IMR-90 (cell line): ENCODE measurements around the gene C21orf91. TPM values are rescaled to one million over a fixed set of nuclear protein-coding genes. Genes with fewer than 3 reads are reported as not detected.

Experiments used
- ATAC-seq: fragments of 200-7000 bp; cut with Tn5 transposase; 2 replicates; pipeline ENCODE4 v1.9.1; 2020; ENCODE audit warnings: low read depth, mild to moderate bottlenecking, moderate library complexity
- BruUV-seq: library from RNA; stranded (reverse); fragments of 400-500 nt; replicated peaks from 2 replicates; lab custom pipeline; 2021; lab: Mats Ljungman, UMichigan
- CTCF ChIA-PET: fragments of 300-600 bp; formaldehyde crosslinking; extraction: SDS; loops from one replicate; lab custom pipeline; 2021; ENCODE audit warnings: antibody characterized with exemption; lab: Yijun Ruan, JAX
- POLR2A ChIA-PET: fragments of 300-600 bp; sonication (Branson Sonifier 250); formaldehyde crosslinking; loops from one replicate; lab custom pipeline; 2022; ENCODE audit warnings: antibody characterized with exemption; ENCODE audit not compliant: unreplicated experiment; lab: Charles Lee
- DNase-seq: peaks from one replicate; pipeline ENCODE4 v3.0.0; 2013
- H2AFZ ChIP-seq: replicated peaks from 2 replicates; pipeline ENCODE3; 2013; ENCODE audit warnings: low read length, mild to moderate bottlenecking; ENCODE audit not compliant: poor library complexity
- H2AK5ac ChIP-seq: 2 replicates; pipeline ENCODE4 v1.6.1; 2013; ENCODE audit warnings: low read depth, low read length, inconsistent platforms
- H2AK9ac ChIP-seq: replicated peaks from 2 replicates; pipeline ENCODE3; 2013; ENCODE audit warnings: mild to moderate bottlenecking, low read depth, low read length, moderate library complexity; ENCODE audit not compliant: poor library complexity
- H2BK120ac ChIP-seq: 2 replicates; pipeline ENCODE4 v1.6.1; 2013; ENCODE audit warnings: low read depth, low read length, inconsistent platforms
- H2BK15ac ChIP-seq: 3 replicates; pipeline ENCODE4 v1.6.1; 2013; ENCODE audit warnings: low read depth, low read length, inconsistent platforms
- H2BK20ac ChIP-seq: 2 replicates; pipeline ENCODE4 v1.6.1; 2013; ENCODE audit warnings: low read depth, mild to moderate bottlenecking, inconsistent platforms, low read length, moderate library complexity
- H2BK5ac ChIP-seq: 2 replicates; pipeline ENCODE4 v1.6.1; 2013; ENCODE audit warnings: mild to moderate bottlenecking, low read depth, low read length, inconsistent platforms; ENCODE audit not compliant: poor library complexity, severe bottlenecking
- H3K14ac ChIP-seq: replicated peaks from 2 replicates; pipeline ENCODE4 v1.6.1; 2013; ENCODE audit warnings: low read depth, low read length, inconsistent platforms
- H3K18ac ChIP-seq: 2 replicates; pipeline ENCODE4 v1.6.1; 2013; ENCODE audit warnings: low read depth, low read length, control low read depth
- H3K23ac ChIP-seq: 2 replicates; pipeline ENCODE4 v1.6.1; 2013; ENCODE audit warnings: low read depth, low read length, inconsistent platforms
- H3K27ac ChIP-seq: 2 replicates; pipeline ENCODE4 v1.5.1; 2013; ENCODE audit warnings: mild to moderate bottlenecking, control low read depth, low read length; ENCODE audit not compliant: insufficient read depth
- H3K27me3 ChIP-seq: 2 replicates; pipeline ENCODE4 v1.6.1; 2013; ENCODE audit warnings: low read length; ENCODE audit not compliant: control insufficient read depth, insufficient read depth
- H3K36me3 ChIP-seq: 2 replicates; pipeline ENCODE4 v1.6.1; 2013; ENCODE audit warnings: low read length, mixed read lengths; ENCODE audit not compliant: control insufficient read depth, insufficient read depth
- H3K4ac ChIP-seq: 2 replicates; pipeline ENCODE4 v1.6.1; 2013; ENCODE audit warnings: low read depth, low read length, inconsistent platforms
- H3K4me1 ChIP-seq: 2 replicates; pipeline ENCODE4 v1.6.1; 2013; ENCODE audit warnings: low read length, mixed read lengths; ENCODE audit not compliant: control insufficient read depth, insufficient read depth
- H3K4me2 ChIP-seq: 2 replicates; pipeline ENCODE4 v1.6.1; 2013; ENCODE audit warnings: low read depth, mild to moderate bottlenecking, control low read depth, low read length, moderate library complexity
- H3K4me3 ChIP-seq: 2 replicates; pipeline ENCODE4 v1.5.1; 2013; ENCODE audit warnings: low read depth, mild to moderate bottlenecking, control low read depth, low read length, moderate library complexity; ENCODE audit not compliant: insufficient read depth
- H3K56ac ChIP-seq: 2 replicates; pipeline ENCODE4 v1.6.1; 2013; ENCODE audit warnings: low read length, inconsistent platforms; ENCODE audit not compliant: insufficient read depth; ENCODE audit errors: extremely low read depth
- H3K79me1 ChIP-seq, 2 experiments: 2 replicates each; pipeline ENCODE4 v1.6.1; 2013; ENCODE audit warnings: low read length in 2 of 2, inconsistent platforms in 1 of 2, low read depth in 1 of 2
- H3K9ac ChIP-seq: 2 replicates; pipeline ENCODE4 v1.6.1; 2013; ENCODE audit warnings: low read depth, low read length, control low read depth
- H3K9me1 ChIP-seq: 2 replicates; pipeline ENCODE4 v1.6.1; 2013; ENCODE audit warnings: low read length, inconsistent platforms; ENCODE audit not compliant: insufficient read depth
- H3K9me3 ChIP-seq: 2 replicates; pipeline ENCODE4 v1.6.1; 2013; ENCODE audit warnings: low read length; ENCODE audit not compliant: control insufficient read depth, insufficient read depth
- H4K20me1 ChIP-seq: 2 replicates; pipeline ENCODE4 v1.6.1; 2013; ENCODE audit warnings: low read length, inconsistent platforms; ENCODE audit not compliant: insufficient read depth
- H4K5ac ChIP-seq: 2 replicates; pipeline ENCODE4 v1.6.1; 2013; ENCODE audit warnings: mild to moderate bottlenecking, low read depth, low read length, control low read depth
- H4K8ac ChIP-seq, 2 experiments: 2 replicates each; pipeline ENCODE4 v1.6.1; 2013; ENCODE audit warnings: low read depth in 2 of 2, low read length in 2 of 2, control low read depth in 1 of 2, inconsistent platforms in 1 of 2
- H4K91ac ChIP-seq: 2 replicates; pipeline ENCODE4 v1.6.1; 2013; ENCODE audit warnings: low read depth, low read length, inconsistent platforms; ENCODE audit not compliant: insufficient read depth
- BHLHE40 ChIP-seq: fragments of 150-350 bp; IDR thresholded peaks from 2 replicates; pipeline ENCODE4 v1.6.1; 2016; ENCODE audit warnings: mild to moderate bottlenecking, low read depth, low read length
- CEBPB ChIP-seq: IDR thresholded peaks from 2 replicates; pipeline ENCODE4 v1.6.1; 2012; ENCODE audit warnings: low read depth, low read length, improper control_type of control experiment
- CHD1 ChIP-seq: IDR thresholded peaks from 2 replicates; pipeline ENCODE4 v1.6.1; 2012; ENCODE audit warnings: low read depth, low read length, improper control_type of control experiment
- FOS ChIP-seq: fragments of 150-350 bp; IDR thresholded peaks from 2 replicates; pipeline ENCODE4 v1.6.1; 2016; ENCODE audit warnings: low read depth, low read length
- MAFK ChIP-seq: IDR thresholded peaks from 2 replicates; pipeline ENCODE4 v1.6.1; 2012; ENCODE audit warnings: low read depth, low read length, improper control_type of control experiment
- MAZ ChIP-seq: IDR thresholded peaks from 2 replicates; pipeline ENCODE4 v1.6.1; 2012; ENCODE audit warnings: low read depth, mild to moderate bottlenecking, low read length, improper control_type of control experiment, moderate library complexity, borderline replicate concordance
- MXI1 ChIP-seq: IDR thresholded peaks from 2 replicates; pipeline ENCODE4 v1.6.1; 2012; ENCODE audit warnings: low read depth, mild to moderate bottlenecking, low read length, moderate library complexity, borderline replicate concordance
- NFE2L2 ChIP-seq: fragments of 150-350 bp; IDR thresholded peaks from 2 replicates; pipeline ENCODE4 v1.6.1; 2016; ENCODE audit warnings: low read depth, mild to moderate bottlenecking, low read length
- RAD21 ChIP-seq: IDR thresholded peaks from 2 replicates; pipeline ENCODE4 v1.6.1; 2012; ENCODE audit warnings: low read length, improper control_type of control experiment
- RCOR1 ChIP-seq: IDR thresholded peaks from 2 replicates; pipeline ENCODE4 v1.6.1; 2012; ENCODE audit warnings: mild to moderate bottlenecking, low read length, improper control_type of control experiment; ENCODE audit not compliant: insufficient replicate concordance
- RFX5 ChIP-seq: IDR thresholded peaks from 2 replicates; pipeline ENCODE4 v1.8.0; 2012; ENCODE audit warnings: low read depth, mild to moderate bottlenecking, low read length, moderate library complexity
- SMC3 ChIP-seq: fragments of 150-350 bp; IDR thresholded peaks from 2 replicates; pipeline ENCODE4 v1.6.1; 2016; ENCODE audit warnings: low read depth, mild to moderate bottlenecking, antibody characterized with exemption, low read length, moderate library complexity
- WGBS, 2 experiments: methylation state at CpG; one replicate each; pipeline versions ENCODE4 v1.1.5 to v1.1.7; 2013; ENCODE audit warnings: missing lambda C conversion rate in 2 of 2; ENCODE audit not compliant: insufficient read length in 1 of 2; ENCODE audit errors: extremely low coverage in 2 of 2; 5-methylcytosine and 5-hydroxymethylcytosine counted together
- dilution Hi-C: fragments of 300-500 bp; cut with HindIII; formaldehyde crosslinking; loops from one replicate; pipeline ENCODE4 v1.14.3; 2018; ENCODE audit warnings: low sequenced_read_pairs; ENCODE audit not compliant: unreplicated experiment
- in situ Hi-C: fragments of 300-500 bp; cut with MboI; formaldehyde crosslinking; loops from 3 replicates; pipeline ENCODE4 v1.14.3; 2019; ENCODE audit warnings: low sequenced_read_pairs, inconsistent platforms, mixed read lengths
- intact Hi-C: fragments of 100-400 bp; cut with micrococcal nuclease; formaldehyde crosslinking; loops from 2 replicates; pipeline ENCODE4 v1.10.0; 2022
- polyA plus RNA-seq, 3 experiments: library from polyadenylated mRNA; depleted of rRNA; stranded (reverse); fragments of >200 nt; gene quantifications; 2 replicates each; pipeline ENCODE4 v1.2.3, GENCODE V29; 2012; ENCODE audit warnings: low replicate concordance in 1 of 3
- total RNA-seq: library from RNA; depleted of rRNA; stranded (reverse); fragments of >200 nt; gene quantifications from 2 replicates; pipeline ENCODE4 v1.2.3, GENCODE V29; 2012
- TF ChIP-seq, protein P1 (sequence below): fragments of 150-350 bp; IDR thresholded peaks from 2 replicates; pipeline ENCODE4 v1.6.1; 2016; ENCODE audit warnings: low read depth, mild to moderate bottlenecking, low read length, moderate library complexity, borderline replicate concordance
- TF ChIP-seq, protein P2 (sequence below): conservative IDR thresholded peaks from 2 replicates; pipeline ENCODE4 v1.5.1; 2012; ENCODE audit warnings: mild to moderate bottlenecking, low read depth, low read length, improper control_type of control experiment
- TF ChIP-seq, protein P3 (sequence below): fragments of 150-350 bp; IDR thresholded peaks from 2 replicates; pipeline ENCODE4 v1.6.1; 2017; ENCODE audit warnings: mild to moderate bottlenecking, antibody characterized with exemption, low read length, low read depth

C21orf91 gene
- total and polyA plus RNA-seq, 2 of the 4 experiments (the other 2 are of a cell fraction) = 3.7 to 9.3 TPM

DNA sequence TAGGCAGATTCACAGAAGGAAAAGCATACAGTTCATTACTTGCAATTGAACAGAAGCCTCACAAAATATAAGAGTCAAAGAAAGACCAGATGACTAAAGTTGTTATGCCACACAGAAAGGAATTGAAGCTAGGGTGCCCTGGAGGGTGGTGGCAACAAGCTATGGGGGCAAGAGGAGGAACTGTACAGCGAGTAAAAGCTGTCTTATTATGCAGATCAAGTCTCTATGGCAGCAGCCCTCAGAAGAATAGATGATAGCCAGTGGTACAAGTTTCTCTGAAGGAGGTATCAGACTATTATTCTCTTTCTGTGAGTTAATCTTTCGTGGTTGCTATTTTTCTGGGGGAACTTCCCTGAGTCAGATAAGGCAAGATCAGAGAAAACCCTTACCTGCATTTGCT, 72.2 kb downstream of the C21orf91 start:
- H3K4me3 ChIP-seq = no peak overlapping the region
- no peak overlapping the region for H3K4me2 ChIP-seq
- H3K56ac ChIP-seq = no peak overlapping the region
- ChIA-PET CTCF (interaction anchor here (1.1 kb wide), 1 partner anchor 13 kb away, joined by 4 read pairs; no protein-coding TSS in a partner anchor), POLR2A (no interaction called here)
- H3K9me3 ChIP-seq = no peaks in the 10 kb centered on the region
- ATAC-seq (no peak), DNase-seq (no peak)
- no peaks in the 10 kb centered on the region for H3K9me1 ChIP-seq
- in situ Hi-C loops = no loop called here
- H3K14ac ChIP-seq = no peak overlapping the region
- no peak overlapping the region for H4K5ac ChIP-seq
- no peak overlapping the region for H2AK9ac ChIP-seq
- no peaks in the 10 kb centered on the region for H3K4me1 ChIP-seq
- H3K23ac ChIP-seq = no peak overlapping the region
- no peak overlapping the region for H4K8ac ChIP-seq
- no peak overlapping the region for H3K18ac ChIP-seq
- H3K27ac ChIP-seq = no peak overlapping the region
- dilution Hi-C loops = no loop called here
- H2BK120ac ChIP-seq = no peak overlapping the region
- whole genome bisulfite sequencing, 2 experiments = 0% methylated on average over 1 of the region's 2 CpGs; no CpG with 5 or more reads in 1 of the 2 experiments
- H4K20me1 ChIP-seq = no peaks in the 10 kb centered on the region
- H3K4ac ChIP-seq = no peak overlapping the region
- H2AFZ ChIP-seq = no peak overlapping the region
- H3K79me1 ChIP-seq = no peaks in the 10 kb centered on the region
- no peak overlapping the region for H2BK20ac ChIP-seq
- intact Hi-C loops = no loop called here
- no peak for TF ChIP-seq MAZ
- no peak for TF ChIP-seq MXI1
- no peak for TF ChIP-seq BHLHE40
- TF ChIP-seq, protein P1, sequence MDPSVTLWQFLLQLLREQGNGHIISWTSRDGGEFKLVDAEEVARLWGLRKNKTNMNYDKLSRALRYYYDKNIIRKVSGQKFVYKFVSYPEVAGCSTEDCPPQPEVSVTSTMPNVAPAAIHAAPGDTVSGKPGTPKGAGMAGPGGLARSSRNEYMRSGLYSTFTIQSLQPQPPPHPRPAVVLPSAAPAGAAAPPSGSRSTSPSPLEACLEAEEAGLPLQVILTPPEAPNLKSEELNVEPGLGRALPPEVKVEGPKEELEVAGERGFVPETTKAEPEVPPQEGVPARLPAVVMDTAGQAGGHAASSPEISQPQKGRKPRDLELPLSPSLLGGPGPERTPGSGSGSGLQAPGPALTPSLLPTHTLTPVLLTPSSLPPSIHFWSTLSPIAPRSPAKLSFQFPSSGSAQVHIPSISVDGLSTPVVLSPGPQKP = no peak
- no peak for TF ChIP-seq CEBPB
- no peak for TF ChIP-seq RAD21
- TF ChIP-seq MAFK = no peak
- no peak for TF ChIP-seq CHD1
- no peak for TF ChIP-seq NFE2L2
- TF ChIP-seq, protein P2, sequence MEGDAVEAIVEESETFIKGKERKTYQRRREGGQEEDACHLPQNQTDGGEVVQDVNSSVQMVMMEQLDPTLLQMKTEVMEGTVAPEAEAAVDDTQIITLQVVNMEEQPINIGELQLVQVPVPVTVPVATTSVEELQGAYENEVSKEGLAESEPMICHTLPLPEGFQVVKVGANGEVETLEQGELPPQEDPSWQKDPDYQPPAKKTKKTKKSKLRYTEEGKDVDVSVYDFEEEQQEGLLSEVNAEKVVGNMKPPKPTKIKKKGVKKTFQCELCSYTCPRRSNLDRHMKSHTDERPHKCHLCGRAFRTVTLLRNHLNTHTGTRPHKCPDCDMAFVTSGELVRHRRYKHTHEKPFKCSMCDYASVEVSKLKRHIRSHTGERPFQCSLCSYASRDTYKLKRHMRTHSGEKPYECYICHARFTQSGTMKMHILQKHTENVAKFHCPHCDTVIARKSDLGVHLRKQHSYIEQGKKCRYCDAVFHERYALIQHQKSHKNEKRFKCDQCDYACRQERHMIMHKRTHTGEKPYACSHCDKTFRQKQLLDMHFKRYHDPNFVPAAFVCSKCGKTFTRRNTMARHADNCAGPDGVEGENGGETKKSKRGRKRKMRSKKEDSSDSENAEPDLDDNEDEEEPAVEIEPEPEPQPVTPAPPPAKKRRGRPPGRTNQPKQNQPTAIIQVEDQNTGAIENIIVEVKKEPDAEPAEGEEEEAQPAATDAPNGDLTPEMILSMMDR = no peak
- TF ChIP-seq RFX5 = no peak
- TF ChIP-seq SMC3 = no peak
- TF ChIP-seq RCOR1 = no peak
- no peak for TF ChIP-seq FOS
- TF ChIP-seq, protein P3, sequence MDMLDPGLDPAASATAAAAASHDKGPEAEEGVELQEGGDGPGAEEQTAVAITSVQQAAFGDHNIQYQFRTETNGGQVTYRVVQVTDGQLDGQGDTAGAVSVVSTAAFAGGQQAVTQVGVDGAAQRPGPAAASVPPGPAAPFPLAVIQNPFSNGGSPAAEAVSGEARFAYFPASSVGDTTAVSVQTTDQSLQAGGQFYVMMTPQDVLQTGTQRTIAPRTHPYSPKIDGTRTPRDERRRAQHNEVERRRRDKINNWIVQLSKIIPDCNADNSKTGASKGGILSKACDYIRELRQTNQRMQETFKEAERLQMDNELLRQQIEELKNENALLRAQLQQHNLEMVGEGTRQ = no peak
- no TSS peak for BruUV-seq
- no peak overlapping the region for H2BK5ac ChIP-seq
- H2BK15ac ChIP-seq = no peak overlapping the region
- no peak overlapping the region for H4K91ac ChIP-seq
- no peaks in the 10 kb centered on the region for H3K36me3 ChIP-seq
- H2AK5ac ChIP-seq = no peak overlapping the region
- no peak overlapping the region for H3K9ac ChIP-seq
- no peaks in the 10 kb centered on the region for H3K27me3 ChIP-seq
